ENCODE results near the gene USP5. TPM values are rescaled to one million over a fixed set of nuclear protein-coding genes. Genes with fewer than 3 reads are reported as not detected.

USP5 gene
- total RNA-seq, 4 donors from 2014 or later = 37.1 to 68.6 (median 52.8) TPM

DNA sequence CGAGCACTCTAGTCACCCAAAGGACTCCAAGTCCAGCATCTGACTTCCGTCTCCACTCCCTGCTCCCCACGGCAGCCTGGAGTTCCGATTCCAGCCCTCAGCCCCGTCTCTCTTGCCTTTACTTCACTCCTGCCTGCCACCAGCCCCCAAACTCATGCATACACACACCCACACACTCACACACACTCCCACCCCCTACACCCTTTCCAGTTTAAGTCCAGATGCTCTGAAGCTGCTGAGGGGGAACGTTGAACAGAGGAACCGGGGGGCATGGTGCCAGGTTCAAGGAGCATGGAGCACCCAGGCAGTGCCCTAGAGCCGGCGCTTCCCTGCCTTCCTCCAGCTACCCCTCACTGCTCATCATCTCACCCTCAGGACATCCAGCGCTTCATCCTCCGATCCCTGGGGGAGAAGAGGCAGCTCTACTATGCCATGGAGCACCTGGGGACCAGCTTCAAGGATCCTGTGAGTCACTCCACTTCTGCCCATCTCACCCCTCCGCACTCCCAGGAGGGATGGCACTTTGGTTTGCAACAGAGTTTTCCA, 20.4 kb upstream of the USP5 start:
- Histone ChIP-seq H3K9me3 (no peaks in the 10 kb centered on the region), H3K27ac (no peak overlapping the region), H3K4me1 (peaks cover 5 to 6% of the 10 kb centered on the region in 2 donors), H3K27me3 (no peaks in the 10 kb centered on the region), H3K36me3 (no peaks in the 10 kb centered on the region), H3K4me3 (no peak overlapping the region)
- intact Hi-C loops (cut with DNase I; ENCODE audit: low total_unique reads) = no loop called here
- TF ChIP-seq POLR2A (IDR thresholded peaks at IDR 0.05) (no peak), CTCF (IDR thresholded peaks at IDR 0.05) (no peak)
- no peak for DNase-seq

- Histone ChIP-seq H3K4me1 (peaks cover 2 to 6% of the 10 kb centered on the region in 2 donors), H3K36me3 (no peaks in the 10 kb centered on the region), H3K9me3 (no peaks in the 10 kb centered on the region), H3K27ac (peak overlapping the region in 1 of 2 donors; percentile 78), H3K27me3 (no peaks in the 10 kb centered on the region), H3K4me3 (no peak overlapping the region)
- no peak for DNase-seq
- intact Hi-C loops (cut with DNase I; ENCODE audit: low total_unique reads) = no loop called here
- no peak for TF ChIP-seq POLR2A (IDR thresholded peaks at IDR 0.05)
- no peak for TF ChIP-seq CTCF (IDR thresholded peaks at IDR 0.05)
These were observed 19.8 kb upstream of the USP5 start for GRCh38 chr12:6832125-6832524.

DNA sequence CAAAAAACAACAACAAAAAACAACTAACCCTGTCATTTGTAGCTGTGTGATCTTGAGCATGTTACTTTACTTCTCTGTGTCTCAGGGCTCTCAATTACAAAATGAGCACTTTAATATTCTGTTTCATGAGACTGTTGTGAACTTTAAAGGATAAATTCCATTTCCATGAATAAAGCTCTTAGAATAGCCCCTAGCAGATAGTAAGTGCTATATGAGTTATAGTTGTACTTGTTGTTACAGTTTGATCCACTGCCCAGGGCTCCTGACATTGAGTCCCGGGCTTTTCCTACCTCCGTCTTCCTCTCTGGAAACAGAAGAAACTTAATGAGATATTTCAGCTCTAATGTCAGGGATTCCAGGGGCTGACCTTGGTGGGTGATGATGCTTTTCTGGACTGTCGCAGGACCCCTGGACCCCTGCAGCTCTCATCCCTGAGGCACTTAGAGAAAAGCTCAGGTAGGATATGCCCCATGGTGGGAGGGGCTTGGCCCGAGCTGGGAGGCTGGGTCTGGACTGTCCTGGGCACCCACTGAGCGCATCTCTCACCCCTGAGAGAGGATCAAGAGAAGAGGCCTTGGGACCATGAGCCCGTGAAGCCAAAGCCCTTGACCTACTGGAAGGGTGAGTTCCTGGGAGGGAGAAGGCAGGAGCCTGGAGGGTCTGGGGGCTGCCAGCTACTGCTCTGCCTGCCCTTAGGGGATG, 18.6 kb upstream of the USP5 start:
- H3K9me3 ChIP-seq = no peaks in the 10 kb centered on the region
- no peaks in the 10 kb centered on the region for H3K27me3 ChIP-seq
- no peak for DNase-seq
- peak overlapping the region; percentile 59 to 78 for H3K27ac ChIP-seq
- H3K36me3 ChIP-seq = no peaks in the 10 kb centered on the region
- H3K4me1 ChIP-seq = peaks cover 0 to 6% of the 10 kb centered on the region in 2 donors
- intact Hi-C loops (cut with DNase I; ENCODE audit: low total_unique reads) = no loop called here
- TF ChIP-seq POLR2A (IDR thresholded peaks at IDR 0.05) = no peak
- no peak for TF ChIP-seq CTCF (IDR thresholded peaks at IDR 0.05)
- H3K4me3 ChIP-seq = no peak overlapping the region

- peaks cover 0 to 6% of the 10 kb centered on the region in 2 donors for H3K4me1 ChIP-seq
- H3K9me3 ChIP-seq = no peaks in the 10 kb centered on the region
- no peaks in the 10 kb centered on the region for H3K27me3 ChIP-seq
- intact Hi-C loops (cut with DNase I; ENCODE audit: low total_unique reads) = no loop called here
- H3K27ac ChIP-seq = no peak overlapping the region
- no peaks in the 10 kb centered on the region for H3K36me3 ChIP-seq
- TF ChIP-seq CTCF (IDR thresholded peaks at IDR 0.05) (no peak), POLR2A (IDR thresholded peaks at IDR 0.05) (no peak)
- no peak for DNase-seq
- H3K4me3 ChIP-seq = no peak overlapping the region
These were observed 17.7 kb upstream of the USP5 start for GRCh38 chr12:6834254-6834653.

DNA sequence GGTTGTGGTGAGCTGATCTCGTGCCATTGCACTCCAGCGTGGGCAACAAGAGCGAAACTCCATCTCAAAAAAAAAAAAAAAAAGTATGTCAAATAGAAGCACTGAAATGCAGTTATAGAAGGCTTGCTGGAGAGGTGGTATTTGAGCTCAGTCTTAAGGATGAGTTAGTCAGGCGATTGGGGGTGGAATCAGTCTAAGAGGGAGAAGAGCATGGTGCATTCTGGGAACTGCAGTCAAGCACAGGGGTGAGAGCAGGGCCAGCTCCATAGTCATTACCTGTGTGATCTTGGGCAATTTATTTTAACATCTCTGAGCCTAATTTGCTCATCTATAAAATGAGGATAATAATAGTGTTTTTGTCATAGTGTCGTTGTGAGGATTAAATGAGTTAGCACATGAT, 17.1 kb upstream of the USP5 start:
- intact Hi-C loops (cut with DNase I; ENCODE audit: low total_unique reads) = no loop called here
- Histone ChIP-seq H3K36me3 (no peaks in the 10 kb centered on the region), H3K9me3 (no peaks in the 10 kb centered on the region), H3K4me1 (peaks cover 0 to 6% of the 10 kb centered on the region in 2 donors), H3K27ac (no peak overlapping the region), H3K27me3 (no peaks in the 10 kb centered on the region), H3K4me3 (no peak overlapping the region)
- no peak for TF ChIP-seq POLR2A (IDR thresholded peaks at IDR 0.05)
- no peak for TF ChIP-seq CTCF (IDR thresholded peaks at IDR 0.05)
- no peak for DNase-seq

Measured in uterus (tissue), 4 donors.